Measurements from ENCODE around the gene USP17L20.
A peak's percentile ranks its signal among the peaks of the same experiment; 100 is the strongest.
"Not testable (repeated sequence)": the region's sequence is repeated elsewhere in the genome, so short reads cannot be mapped to it uniquely, and the experiment has no call there.

USP17L20 gene

GRCh38 chr4:9271719-9272118, 13.8 kb downstream of the USP17L20 start:
- not testable (repeated sequence) for H3K4me3 Mint-ChIP-seq; H3K27me3 Mint-ChIP-seq; H3K27ac Mint-ChIP-seq; ATAC-seq (replicated peaks); H3K9me3 Mint-ChIP-seq; H3K36me3 Mint-ChIP-seq; H3K4me1 Mint-ChIP-seq
- peak; percentile 2 for DNase-seq

Measured in stimulated activated naive B cell treated with anti-CD40 and anti-IgM and Interleukin-4, amounts not matched to agents 10 μg/mL and 1 μg/mL and 100 μg/mL, for 72 hours (primary cell).